OCI-LY1 (cell line): ENCODE results near the gene KRT17.

Source experiments
- CTCF ChIP-seq: fragments of 200-600 bp; sonication (generic), shearing (Covaris generic); IDR thresholded peaks from 2 replicates; pipeline ENCODE4 v1.5.1; 2017; ENCODE audit warnings: mild to moderate bottlenecking, antibody characterized with exemption, low read length, moderate library complexity, mixed read lengths
- EZH2 ChIP-seq: fragments of 200-600 bp; sonication (generic), shearing (Covaris generic); IDR thresholded peaks from 2 replicates; pipeline ENCODE4 v1.8.0; 2017; ENCODE audit warnings: borderline replicate concordance, mixed run types, mild to moderate bottlenecking, antibody characterized with exemption, low read length, moderate library complexity, mixed read lengths

- TF ChIP-seq CTCF (no peak), EZH2 (no peak)
These were observed 3.1 kb upstream of the KRT17 start for GRCh38 chr17:41627316-41628072.
